ENCODE measurements around the gene LMAN1L.

DNA sequence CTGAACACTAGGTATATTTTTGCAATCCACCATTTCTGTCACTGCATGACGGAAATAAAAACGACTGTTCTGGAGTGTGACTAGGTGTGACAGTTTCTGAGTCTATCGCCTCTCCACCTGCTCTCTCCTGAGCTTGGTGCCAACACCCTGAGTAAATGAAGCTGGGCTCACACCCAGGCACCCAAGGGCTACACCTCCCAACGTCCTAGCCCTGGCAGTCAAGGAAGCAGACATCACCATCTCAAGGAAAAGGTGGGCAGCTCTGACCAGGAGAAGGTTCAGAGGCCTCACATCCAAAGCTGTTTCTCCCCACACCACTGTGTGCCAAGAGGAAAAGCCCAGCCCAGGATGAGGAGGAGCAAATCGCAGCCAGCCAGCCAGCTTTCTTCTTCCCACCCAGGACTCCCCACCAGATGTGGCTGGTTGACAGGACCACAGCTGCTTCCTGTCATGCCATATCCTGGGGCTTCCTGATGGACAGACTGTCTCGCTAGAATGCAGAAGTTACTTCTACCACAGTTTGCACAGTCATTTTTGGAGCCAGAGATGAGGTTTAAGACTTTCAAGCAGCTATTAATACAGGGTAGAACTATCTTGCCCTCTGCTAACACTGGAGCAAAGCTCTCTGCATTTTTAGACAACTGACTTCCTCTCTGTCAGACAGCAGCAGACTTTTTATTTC lies 57.2 kb downstream of the LMAN1L start:
- TF ChIP-seq, protein P1, sequence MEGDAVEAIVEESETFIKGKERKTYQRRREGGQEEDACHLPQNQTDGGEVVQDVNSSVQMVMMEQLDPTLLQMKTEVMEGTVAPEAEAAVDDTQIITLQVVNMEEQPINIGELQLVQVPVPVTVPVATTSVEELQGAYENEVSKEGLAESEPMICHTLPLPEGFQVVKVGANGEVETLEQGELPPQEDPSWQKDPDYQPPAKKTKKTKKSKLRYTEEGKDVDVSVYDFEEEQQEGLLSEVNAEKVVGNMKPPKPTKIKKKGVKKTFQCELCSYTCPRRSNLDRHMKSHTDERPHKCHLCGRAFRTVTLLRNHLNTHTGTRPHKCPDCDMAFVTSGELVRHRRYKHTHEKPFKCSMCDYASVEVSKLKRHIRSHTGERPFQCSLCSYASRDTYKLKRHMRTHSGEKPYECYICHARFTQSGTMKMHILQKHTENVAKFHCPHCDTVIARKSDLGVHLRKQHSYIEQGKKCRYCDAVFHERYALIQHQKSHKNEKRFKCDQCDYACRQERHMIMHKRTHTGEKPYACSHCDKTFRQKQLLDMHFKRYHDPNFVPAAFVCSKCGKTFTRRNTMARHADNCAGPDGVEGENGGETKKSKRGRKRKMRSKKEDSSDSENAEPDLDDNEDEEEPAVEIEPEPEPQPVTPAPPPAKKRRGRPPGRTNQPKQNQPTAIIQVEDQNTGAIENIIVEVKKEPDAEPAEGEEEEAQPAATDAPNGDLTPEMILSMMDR (IDR thresholded peaks at IDR 0.05; ENCODE audit: low read depth, low read length, poor library complexity, severe bottlenecking) = no peak
- no peak for TF ChIP-seq EZH2phosphoT487 (IDR thresholded peaks at IDR 0.05; ENCODE audit: borderline replicate concordance, low read length)

Data from DOHH2 (cell line).